Activated naive CD8-positive, alpha-beta T cell treated with anti-CD3 and anti-CD28 coated beads, Interleukin-2, amount 50 U/mL, for 24 hours (primary cell): ENCODE measurements around the gene MOB3A.

Experiments used
- ATAC-seq: fragments of 150-1000 bp; cut with Tn5 transposase; one replicate; pipeline ENCODE4 v1.10.0; 2021
- DNase-seq: peaks from one replicate; pipeline ENCODE4 v3.0.0; 2021
- H3K27ac Mint-ChIP-seq: one replicate; pipeline ENCODE4 v1.8.0; 2021; ENCODE audit warnings: mild to moderate bottlenecking, mixed read lengths
- H3K27me3 Mint-ChIP-seq: one replicate; pipeline ENCODE4 v1.8.0; 2021; ENCODE audit warnings: mixed read lengths
- H3K36me3 Mint-ChIP-seq: one replicate; pipeline ENCODE4 v1.8.0; 2021; ENCODE audit warnings: low read depth, mixed read lengths
- H3K4me1 Mint-ChIP-seq: one replicate; pipeline ENCODE4 v1.8.0; 2021; ENCODE audit warnings: mixed read lengths
- H3K4me3 Mint-ChIP-seq: one replicate; pipeline ENCODE4 v1.8.0; 2021; ENCODE audit warnings: mild to moderate bottlenecking, moderate library complexity, mixed read lengths
- H3K9me3 Mint-ChIP-seq: one replicate; pipeline ENCODE4 v1.8.0; 2021; ENCODE audit warnings: mixed read lengths

Gene MOB3A

DNA sequence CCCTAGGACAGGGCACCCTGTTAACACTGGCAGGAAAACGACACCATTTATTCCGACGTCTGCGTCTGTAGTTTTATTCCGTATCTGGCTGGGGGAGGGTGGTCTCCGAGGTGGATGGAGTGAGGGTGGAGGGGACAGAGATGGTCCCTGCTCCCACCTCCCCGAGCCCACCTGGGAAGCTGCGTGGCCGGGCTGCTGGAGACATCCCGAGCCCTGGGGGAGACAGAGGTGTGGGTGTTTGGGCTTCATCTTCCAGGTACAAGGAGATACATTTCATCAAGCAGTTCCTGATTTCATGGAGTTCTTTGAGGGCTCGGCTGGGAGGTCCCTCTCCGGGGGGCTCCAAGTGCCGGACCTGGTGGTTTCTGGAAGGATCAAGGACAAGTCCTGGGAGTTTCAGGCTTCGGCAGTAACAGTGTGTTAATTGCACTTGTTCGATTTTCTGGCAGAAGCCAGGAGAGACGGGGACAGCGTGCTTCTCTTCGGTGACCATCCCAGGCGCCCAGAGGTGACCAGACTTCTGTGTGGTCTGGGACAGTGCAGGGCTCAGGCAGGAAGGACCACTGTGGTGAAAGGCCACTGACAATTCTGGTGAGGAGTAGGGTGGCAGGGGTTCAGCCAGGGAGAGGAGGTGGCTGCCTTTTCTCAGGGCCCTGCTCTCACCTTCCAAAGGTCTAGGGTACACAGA is 25.0 kb downstream of the MOB3A start:
- Mint-ChIP-seq H3K36me3 (peaks cover 40% of the 10 kb centered on the region), H3K4me3 (no peak overlapping the region), H3K4me1 (peaks cover 11% of the 10 kb centered on the region), H3K9me3 (no peaks in the 10 kb centered on the region), H3K27me3 (no peaks in the 10 kb centered on the region), H3K27ac (peak overlapping the region; percentile 57)
- DNase-seq (no peak), ATAC-seq (no peak)

DNA sequence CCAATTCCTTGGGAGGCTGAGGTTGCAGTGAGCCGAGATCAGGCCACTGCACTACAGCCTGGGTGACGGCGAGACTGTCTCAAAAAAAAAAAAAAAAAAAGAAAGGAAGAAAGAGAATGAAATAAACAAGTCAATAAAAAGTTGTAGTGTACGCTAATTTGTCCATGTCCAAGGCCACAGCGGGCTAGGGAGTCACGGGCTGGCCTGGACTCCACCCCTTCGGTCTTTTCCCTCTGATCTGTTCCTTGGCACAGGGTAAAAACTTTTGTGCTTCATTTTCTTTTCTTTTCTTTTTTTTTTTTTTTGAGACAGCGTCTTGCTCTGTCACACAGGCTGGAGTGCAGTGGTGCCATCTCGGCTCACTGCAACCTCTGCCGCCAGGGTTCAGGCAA is 25.7 kb downstream of the MOB3A start:
- Mint-ChIP-seq H3K27me3 (no peaks in the 10 kb centered on the region), H3K36me3 (peaks cover 35% of the 10 kb centered on the region), H3K27ac (no peak overlapping the region), H3K4me1 (peaks cover 11% of the 10 kb centered on the region), H3K9me3 (no peaks in the 10 kb centered on the region), H3K4me3 (no peak overlapping the region)
- DNase-seq (no peak), ATAC-seq (no peak)

- H3K4me1 Mint-ChIP-seq = peaks cover 25% of the 10 kb centered on the region
- H3K4me3 Mint-ChIP-seq = no peak overlapping the region
- no peak for DNase-seq
- no peaks in the 10 kb centered on the region for H3K27me3 Mint-ChIP-seq
- peak overlapping the region; percentile 35 for H3K27ac Mint-ChIP-seq
- no peaks in the 10 kb centered on the region for H3K9me3 Mint-ChIP-seq
- no peak for ATAC-seq
- no peaks in the 10 kb centered on the region for H3K36me3 Mint-ChIP-seq
Measured at GRCh38 chr19:2064788-2065524, 31.2 kb downstream of the MOB3A start.

- ATAC-seq (no peak), DNase-seq (no peak)
- Mint-ChIP-seq H3K9me3 (no peaks in the 10 kb centered on the region), H3K4me1 (peaks cover 23% of the 10 kb centered on the region), H3K27me3 (no peaks in the 10 kb centered on the region), H3K27ac (no peak overlapping the region), H3K36me3 (no peaks in the 10 kb centered on the region), H3K4me3 (no peak overlapping the region)
Measured at GRCh38 chr19:2064395-2064787, 31.7 kb downstream of the MOB3A start.

DNA sequence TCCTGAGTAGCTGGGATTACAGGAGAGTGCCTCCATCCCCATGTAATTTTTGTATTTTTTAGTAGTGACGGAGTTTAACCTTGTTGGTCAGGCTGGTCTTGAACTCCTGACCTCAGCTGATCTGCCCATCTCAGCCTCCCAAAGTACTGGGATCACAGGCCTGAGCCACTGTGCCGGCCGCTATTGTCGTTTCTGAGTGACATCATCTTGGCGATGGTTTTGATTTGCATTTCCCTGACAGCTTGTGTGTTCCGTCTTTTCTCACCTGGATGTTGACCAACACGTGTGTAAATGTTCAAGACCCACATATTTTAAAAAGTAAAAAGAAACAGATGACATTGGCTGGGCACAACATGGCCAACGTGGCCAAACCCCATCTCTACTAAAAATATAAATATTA is 32.3 kb downstream of the MOB3A start:
- DNase-seq = no peak
- no peak overlapping the region for H3K27ac Mint-ChIP-seq
- H3K4me3 Mint-ChIP-seq = no peak overlapping the region
- H3K27me3 Mint-ChIP-seq = no peaks in the 10 kb centered on the region
- no peaks in the 10 kb centered on the region for H3K36me3 Mint-ChIP-seq
- H3K4me1 Mint-ChIP-seq = peaks cover 27% of the 10 kb centered on the region
- H3K9me3 Mint-ChIP-seq = no peaks in the 10 kb centered on the region
- ATAC-seq = no peak

- peak overlapping the region; percentile 84 for H3K4me3 Mint-ChIP-seq
- H3K27me3 Mint-ChIP-seq = no peaks in the 10 kb centered on the region
- H3K4me1 Mint-ChIP-seq = peaks cover 29% of the 10 kb centered on the region
- H3K9me3 Mint-ChIP-seq = no peaks in the 10 kb centered on the region
- H3K27ac Mint-ChIP-seq = no peak overlapping the region
- ATAC-seq (no peak), DNase-seq (no peak)
- H3K36me3 Mint-ChIP-seq = no peaks in the 10 kb centered on the region
Measured at GRCh38 chr19:2062770-2063169, 33.4 kb downstream of the MOB3A start.

- Mint-ChIP-seq H3K4me3 (peak overlapping the region; percentile 84), H3K9me3 (no peaks in the 10 kb centered on the region), H3K27me3 (no peaks in the 10 kb centered on the region), H3K27ac (peak overlapping the region; percentile 91), H3K36me3 (no peaks in the 10 kb centered on the region), H3K4me1 (peaks cover 29% of the 10 kb centered on the region)
- no peak for ATAC-seq
- no peak for DNase-seq
Measured at GRCh38 chr19:2062389-2062729, 33.8 kb downstream of the MOB3A start.

- ATAC-seq = peak; percentile 85
- no peaks in the 10 kb centered on the region for H3K27me3 Mint-ChIP-seq
Measured at GRCh38 chr19:2061495-2062388, 34.4 kb downstream of the MOB3A start.

DNA sequence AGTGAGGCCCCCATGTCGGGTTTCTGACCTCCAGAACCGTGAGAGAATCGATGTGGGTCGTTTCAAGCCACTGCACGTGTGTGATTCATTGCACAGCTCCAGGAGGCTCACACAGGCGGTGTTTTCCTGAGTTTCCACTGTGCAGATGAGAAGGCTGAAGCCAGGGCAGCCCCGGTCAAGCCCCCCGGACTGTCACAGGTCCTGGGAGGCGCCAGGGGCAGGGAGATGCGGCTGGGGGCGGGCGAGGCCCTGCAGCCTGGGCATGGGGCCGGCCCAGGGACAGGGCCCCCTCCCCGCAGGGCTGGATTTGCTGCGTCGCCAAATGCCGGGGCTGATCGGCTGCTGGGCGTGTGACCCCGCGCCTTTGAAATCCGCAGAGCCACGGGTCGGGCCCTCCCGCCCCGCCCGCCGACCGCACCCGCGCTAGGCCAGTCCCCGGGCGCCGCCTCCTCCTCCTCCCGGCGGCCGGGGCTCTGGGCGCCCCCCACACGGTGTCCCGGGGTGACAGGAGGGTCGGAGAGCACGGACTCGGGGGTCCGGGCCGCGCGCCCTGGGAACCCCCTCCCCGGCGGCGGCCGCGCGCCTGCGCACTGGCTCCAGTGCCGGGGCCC is 35.1 kb downstream of the MOB3A start:
- DNase-seq (no peak), ATAC-seq (peak; percentile 60)
- Mint-ChIP-seq H3K27ac (peak overlapping the region; percentile 95), H3K9me3 (no peaks in the 10 kb centered on the region), H3K36me3 (no peaks in the 10 kb centered on the region), H3K4me1 (peaks cover 37% of the 10 kb centered on the region), H3K27me3 (no peaks in the 10 kb centered on the region), H3K4me3 (peak overlapping the region; percentile 84)

More at GRCh38 chr19:2061495-2062388, 34.4 kb downstream of the MOB3A start:
- Mint-ChIP-seq H3K4me1 (peaks cover 33% of the 10 kb centered on the region), H3K27ac (peak overlapping the region; percentile 91), H3K9me3 (no peaks in the 10 kb centered on the region), H3K4me3 (peak overlapping the region; percentile 84), H3K36me3 (no peaks in the 10 kb centered on the region)
- peak; percentile 100 for DNase-seq

DNA sequence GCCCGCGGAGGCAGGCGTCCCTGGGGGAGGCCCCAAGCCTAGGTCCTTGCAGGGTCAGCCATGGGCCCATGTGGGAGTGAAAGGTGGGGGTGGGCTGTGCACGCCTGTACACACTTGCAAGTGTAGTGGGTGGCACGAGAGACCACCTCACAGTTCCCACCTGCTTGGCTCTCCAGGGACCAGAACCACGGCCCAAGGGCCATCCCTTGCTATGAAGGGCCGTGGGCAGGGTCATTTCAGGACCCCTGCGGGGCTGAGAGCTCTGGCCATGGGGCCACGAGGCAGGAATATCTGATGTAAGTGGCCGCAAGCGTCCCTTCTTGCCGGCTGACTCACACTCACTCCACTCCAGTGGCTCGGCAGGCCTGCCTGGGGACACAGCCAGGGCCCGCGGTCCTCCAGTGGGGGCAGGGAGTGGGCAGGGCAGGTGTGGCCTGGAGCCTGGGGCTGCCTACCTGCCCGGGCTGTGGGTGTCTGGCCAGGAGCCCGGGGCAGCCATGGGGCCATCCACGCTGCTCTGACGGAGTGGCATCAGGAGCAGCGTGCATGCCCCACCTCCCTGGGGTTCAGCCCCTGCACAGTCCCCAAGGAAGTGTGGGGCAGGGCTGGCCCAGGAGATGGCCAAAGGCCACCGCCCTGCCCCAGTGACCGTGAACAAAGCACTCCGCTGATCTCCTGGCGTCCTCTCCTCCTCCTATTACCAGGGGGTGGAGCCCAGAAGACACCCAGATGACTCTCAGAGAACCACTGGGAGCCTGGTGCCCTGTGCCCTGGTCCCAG is 36.5 kb downstream of the MOB3A start:
- peak overlapping the region; percentile 95 for H3K27ac Mint-ChIP-seq
- ATAC-seq = no peak
- DNase-seq = no peak
- H3K27me3 Mint-ChIP-seq = no peaks in the 10 kb centered on the region
- H3K36me3 Mint-ChIP-seq = no peaks in the 10 kb centered on the region
- H3K9me3 Mint-ChIP-seq = no peaks in the 10 kb centered on the region
- peak overlapping the region; percentile 79 for H3K4me3 Mint-ChIP-seq
- peaks cover 47% of the 10 kb centered on the region for H3K4me1 Mint-ChIP-seq

DNA sequence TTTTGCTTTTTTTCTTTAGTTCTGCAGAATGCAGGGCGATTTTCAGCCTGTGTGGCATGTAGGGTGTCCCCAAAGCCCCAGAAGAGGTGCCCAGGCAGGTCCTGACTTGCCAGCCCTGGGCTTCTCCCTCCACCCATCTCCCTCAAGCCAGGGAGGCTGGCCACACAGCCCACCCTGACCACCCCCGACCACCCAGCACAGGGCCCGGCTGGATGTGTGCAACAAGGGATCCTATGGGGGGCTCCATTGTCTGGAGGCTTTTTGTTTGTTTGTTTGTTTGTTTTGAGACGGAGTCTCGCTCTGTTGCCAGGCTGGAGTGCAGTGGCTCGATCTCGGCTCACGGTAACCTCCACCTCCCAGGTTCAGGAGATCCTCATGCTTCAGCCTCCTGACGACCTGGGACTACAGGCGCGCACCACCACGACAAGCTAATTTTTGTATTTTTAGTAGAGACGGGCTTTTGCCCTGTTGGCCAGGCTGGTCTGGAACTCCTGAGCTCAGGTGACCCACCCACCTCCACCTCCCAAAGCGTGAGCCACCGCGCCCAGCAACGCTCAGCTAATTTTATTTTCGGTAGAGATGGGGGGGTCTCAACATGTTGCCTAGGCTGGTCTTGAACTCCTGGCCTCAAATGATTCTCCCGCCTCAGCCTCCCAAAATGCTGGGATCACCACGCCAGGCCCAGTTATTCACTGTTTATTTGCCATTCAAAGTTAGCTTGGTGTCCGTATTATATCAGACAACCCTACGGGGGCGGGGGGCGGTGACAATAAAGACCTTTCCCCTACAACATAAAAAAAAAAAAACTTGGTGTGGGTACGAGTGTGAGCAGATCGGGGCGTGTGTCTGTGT is 37.3 kb downstream of the MOB3A start:
- peak overlapping the region; percentile 56 for H3K27ac Mint-ChIP-seq
- no peaks in the 10 kb centered on the region for H3K36me3 Mint-ChIP-seq
- ATAC-seq (no peak), DNase-seq (no peak)
- no peaks in the 10 kb centered on the region for H3K27me3 Mint-ChIP-seq
- H3K9me3 Mint-ChIP-seq = no peaks in the 10 kb centered on the region
- H3K4me3 Mint-ChIP-seq = no peak overlapping the region
- peaks cover 48% of the 10 kb centered on the region for H3K4me1 Mint-ChIP-seq

DNA sequence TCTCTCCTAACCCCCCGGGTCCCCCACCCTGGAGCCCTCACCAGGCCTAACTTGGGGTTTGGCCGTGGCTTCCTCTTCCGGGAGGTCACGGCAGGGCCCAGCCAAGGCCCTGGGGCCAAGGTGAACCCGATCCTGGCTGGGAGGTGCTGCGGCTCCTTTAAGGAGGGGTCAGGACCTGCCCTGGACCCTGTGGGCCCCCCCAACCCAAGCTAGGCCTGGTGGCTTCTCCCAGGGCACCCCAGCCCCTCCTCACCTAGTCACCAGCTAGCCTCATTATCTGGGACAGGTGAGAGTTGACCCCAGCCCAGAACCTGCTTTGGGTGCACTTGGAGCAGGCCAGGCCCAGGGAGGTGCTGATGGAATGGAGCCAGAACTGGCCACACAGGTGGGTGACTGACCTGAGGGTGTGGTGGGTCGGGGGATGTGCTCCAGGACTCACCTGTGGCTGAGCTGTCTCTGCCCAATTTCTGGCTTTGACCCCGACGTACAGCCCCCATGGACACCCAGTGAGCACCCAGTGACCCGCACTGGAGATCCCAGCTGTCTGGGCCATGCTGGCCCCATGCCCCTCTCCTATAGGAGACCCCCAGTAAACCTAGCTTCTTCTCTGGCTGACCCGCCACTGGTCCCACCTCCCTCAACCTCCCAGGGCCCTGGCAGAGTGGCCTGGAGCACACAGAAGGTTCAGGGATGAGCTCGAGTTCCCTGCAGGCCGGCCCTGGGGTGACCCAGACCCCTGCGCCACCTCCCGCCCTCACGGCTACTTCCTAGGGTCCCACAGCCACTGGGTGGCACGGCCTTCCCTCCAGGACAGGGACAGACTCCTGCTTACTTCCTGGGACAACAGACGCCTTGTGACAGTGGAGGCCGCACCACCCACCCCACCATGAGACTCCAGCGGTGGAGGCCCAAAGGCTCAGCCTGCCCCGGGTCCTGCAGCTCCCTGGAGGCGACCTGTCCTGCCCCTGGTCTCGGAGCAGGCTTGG is 38.3 kb downstream of the MOB3A start:
- Mint-ChIP-seq H3K9me3 (no peaks in the 10 kb centered on the region), H3K4me3 (no peak overlapping the region), H3K27ac (peak overlapping the region; percentile 56)

More for the DNA sequence above, 38.3 kb downstream of the MOB3A start:
- Mint-ChIP-seq H3K4me1 (peaks cover 51% of the 10 kb centered on the region), H3K27me3 (no peaks in the 10 kb centered on the region), H3K36me3 (no peaks in the 10 kb centered on the region)
- ATAC-seq (no peak), DNase-seq (no peak)
